ENCODE results near the gene RPUSD1. TPM values are rescaled to one million over a fixed set of nuclear protein-coding genes. Genes with fewer than 3 reads are reported as not detected.
A peak's percentile ranks its signal among the peaks of the same experiment; 100 is the strongest.

The RPUSD1 gene
- total RNA-seq, 4 donors from 2014 or later, result 31.0 to 42.1 (median 37.4) TPM

GRCh38 chr16:791131-791530 lies 3.0 kb upstream of the RPUSD1 start:
- no peak overlapping the region for H3K27ac ChIP-seq
- H3K27me3 ChIP-seq, result no peaks in the 10 kb centered on the region
- H3K36me3 ChIP-seq, result peaks cover 0 to 3% (median 0%) of the 10 kb centered on the region in 3 donors
- H3K4me3 ChIP-seq, result no peak overlapping the region
- peaks cover 0 to 19% (median 13%) of the 10 kb centered on the region in 4 donors for H3K4me1 ChIP-seq
- H3K9me3 ChIP-seq, result no peaks in the 10 kb centered on the region
- TF ChIP-seq CTCF (IDR thresholded peaks at IDR 0.05) (no peak), POLR2A (IDR thresholded peaks at IDR 0.05) (no peak)
- DNase-seq, result no peak

GRCh38 chr16:790086-790485 lies 1.9 kb upstream of the RPUSD1 start:
- Histone ChIP-seq H3K27me3 (no peaks in the 10 kb centered on the region), H3K9me3 (no peaks in the 10 kb centered on the region), H3K4me3 (no peak overlapping the region), H3K27ac (no peak overlapping the region), H3K36me3 (peaks cover 0 to 9% (median 0%) of the 10 kb centered on the region in 3 donors), H3K4me1 (peaks cover 0 to 20% (median 16%) of the 10 kb centered on the region in 4 donors)
- no peak for TF ChIP-seq CTCF (IDR thresholded peaks at IDR 0.05)
- no peak for TF ChIP-seq POLR2A (IDR thresholded peaks at IDR 0.05)
- no peak for DNase-seq

- Histone ChIP-seq H3K4me3 (peak overlapping the region; percentile 69 to 100 (median 98)), H3K9me3 (no peaks in the 10 kb centered on the region), H3K4me1 (peaks cover 0 to 20% (median 16%) of the 10 kb centered on the region in 4 donors), H3K36me3 (peaks cover 0 to 9% (median 0%) of the 10 kb centered on the region in 3 donors), H3K27ac (peak overlapping the region in 1 of 4 donors; percentile 62), H3K27me3 (no peaks in the 10 kb centered on the region)
- no peak for DNase-seq
- TF ChIP-seq POLR2A (IDR thresholded peaks at IDR 0.05), result no peak
- TF ChIP-seq CTCF (IDR thresholded peaks at IDR 0.05), result no peak
Measured at GRCh38 chr16:789191-789850, 1.1 kb upstream of the RPUSD1 start.

- peaks cover 0 to 9% (median 0%) of the 10 kb centered on the region in 3 donors for H3K36me3 ChIP-seq
- H3K9me3 ChIP-seq, result no peaks in the 10 kb centered on the region
- H3K4me1 ChIP-seq, result peaks cover 0 to 20% (median 16%) of the 10 kb centered on the region in 4 donors
- DNase-seq, result peak; percentile 87 to 97 (median 96)
- peak within 1 kb of the TSS; percentile 97 to 100 (median 99) for H3K4me3 ChIP-seq
- peak within 1 kb of the TSS; percentile 59 to 86 (median 78) for H3K27ac ChIP-seq
- H3K27me3 ChIP-seq, result no peaks in the 10 kb centered on the region
- TF ChIP-seq POLR2A (IDR thresholded peaks at IDR 0.05) (no peak), CTCF (IDR thresholded peaks at IDR 0.05) (no peak)
Measured at GRCh38 chr16:788399-789126, 382 bp upstream of the RPUSD1 start, which contains the start of gene CHTF18. Gene CHTF18 (plus strand): TSS chr16:788620. CDS start chr16:788685, 65 bp downstream.

- Histone ChIP-seq H3K27me3 (no peaks in the 10 kb centered on the region), H3K27ac (peak overlapping the region in 3 of 4 donors; percentile 76 to 86 (median 81)), H3K9me3 (no peaks in the 10 kb centered on the region), H3K4me1 (peaks cover 0 to 20% (median 16%) of the 10 kb centered on the region in 4 donors), H3K4me3 (peak overlapping the region; percentile 95 to 100 (median 99)), H3K36me3 (peaks cover 0 to 9% (median 0%) of the 10 kb centered on the region in 3 donors)
- DNase-seq, result peak in 2 of 3 donors; percentile 56 to 59
- TF ChIP-seq POLR2A (IDR thresholded peaks at IDR 0.05) (no peak), CTCF (IDR thresholded peaks at IDR 0.05) (no peak)
Measured at GRCh38 chr16:787321-787966, 737 bp downstream of the RPUSD1 start.

Measured in Peyer's patch (tissue), 4 donors.